B cell (primary cell): Measurements from ENCODE around the gene CRYBA2.

Experiments used
- CTCF ChIP-seq: fragments of 200-600 bp; IDR thresholded peaks from one replicate; pipeline ENCODE4 v1.8.0; 2022; ENCODE audit warnings: antibody characterized with exemption, mild to moderate bottlenecking
- EZH2 ChIP-seq: IDR thresholded peaks from 2 replicates; pipeline ENCODE4 v1.6.1; 2012; ENCODE audit warnings: borderline replicate concordance, low read depth, mild to moderate bottlenecking, moderate library complexity, low read length; ENCODE audit not compliant: insufficient read depth, poor library complexity, severe bottlenecking

- TF ChIP-seq CTCF (no peak), EZH2 (peak; percentile 85)
Observed at GRCh38 chr2:218981881-218982585, 11.2 kb downstream of the CRYBA2 start.
